Fibroblast of skin of left quadriceps (primary cell): ENCODE data around the gene PRR33.
A peak's percentile ranks its signal among the peaks of the same experiment; 100 is the strongest.

Experiments
- DNase-seq, 2 experiments: peaks; one replicate each; pipeline ENCODE4 v3.0.0-alpha.2; 2013; ENCODE audit warnings: low read depth in 2 of 2

PRR33 gene

DNA sequence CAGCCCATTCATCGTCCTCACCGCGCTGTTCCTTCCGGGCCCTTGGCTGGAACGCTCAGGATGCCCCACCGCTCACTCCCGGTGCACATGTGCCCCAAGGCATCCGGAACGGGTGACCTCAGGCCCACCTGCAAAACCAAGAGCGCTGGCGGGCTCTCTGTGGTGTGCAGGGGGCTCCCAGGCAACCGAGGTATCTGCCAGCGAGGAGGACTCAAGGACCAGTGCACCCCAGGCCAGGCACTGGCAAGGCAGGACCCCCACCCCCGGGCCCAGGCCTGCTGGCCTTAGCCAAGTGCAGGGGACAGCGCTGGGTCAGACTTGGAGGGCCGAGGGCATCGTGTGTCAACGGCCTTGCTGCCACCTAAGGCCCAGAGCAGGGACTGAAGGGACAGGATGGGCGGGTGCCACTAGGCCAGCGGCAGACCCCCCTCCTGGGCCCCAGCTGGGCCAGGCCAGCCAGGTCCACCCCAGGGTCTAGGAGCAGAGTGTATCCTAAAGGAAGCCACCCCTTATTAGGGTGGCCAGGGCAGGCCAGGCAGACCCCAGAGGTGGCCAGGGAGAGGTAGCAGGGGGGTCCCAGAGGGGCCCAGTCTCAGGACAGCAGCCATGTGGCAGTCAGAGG lies 36.3 kb upstream of the PRR33 start:
- DNase-seq: no peak

DNA sequence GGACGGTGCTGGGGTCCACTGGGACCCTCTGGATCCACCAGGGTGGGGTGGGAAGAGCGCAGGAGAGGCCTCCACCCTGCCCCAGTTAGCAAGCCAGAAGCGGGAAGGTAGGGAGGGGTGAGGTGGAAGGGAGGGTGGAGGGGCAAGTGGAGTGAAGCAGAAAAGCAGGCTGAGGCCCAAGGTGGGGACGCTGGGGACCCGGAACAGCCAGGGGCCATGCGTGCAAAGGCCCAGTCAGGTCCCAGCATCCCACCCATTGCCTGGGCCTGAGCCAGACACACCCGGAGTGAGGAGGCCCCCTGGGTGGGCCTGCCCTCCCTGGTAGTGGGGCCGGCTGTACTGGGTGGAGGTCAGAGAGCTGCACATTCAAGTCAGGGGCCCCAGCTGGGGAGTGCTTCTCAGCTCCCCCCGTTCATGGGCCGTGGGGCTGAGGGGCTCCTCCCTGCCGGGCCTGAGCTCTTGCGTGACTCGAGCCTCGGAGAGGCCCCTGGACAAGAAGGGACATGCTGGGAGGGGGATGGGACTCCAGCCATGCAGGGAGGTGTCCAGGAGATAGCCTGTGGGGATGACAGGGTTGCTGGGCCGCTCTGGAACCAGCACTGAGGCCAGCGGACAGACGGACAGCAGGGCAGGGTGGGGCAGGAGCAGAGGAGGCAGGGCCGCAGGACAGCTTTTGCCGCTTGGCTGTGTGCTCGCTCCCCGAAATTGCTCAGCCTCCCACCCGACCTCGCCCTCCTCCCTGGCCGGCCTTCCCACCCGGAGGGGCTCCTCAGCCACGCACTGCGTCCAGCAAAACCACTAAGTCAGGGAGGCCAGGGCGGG lies 35.5 kb upstream of the PRR33 start:
- no peak for DNase-seq

DNA sequence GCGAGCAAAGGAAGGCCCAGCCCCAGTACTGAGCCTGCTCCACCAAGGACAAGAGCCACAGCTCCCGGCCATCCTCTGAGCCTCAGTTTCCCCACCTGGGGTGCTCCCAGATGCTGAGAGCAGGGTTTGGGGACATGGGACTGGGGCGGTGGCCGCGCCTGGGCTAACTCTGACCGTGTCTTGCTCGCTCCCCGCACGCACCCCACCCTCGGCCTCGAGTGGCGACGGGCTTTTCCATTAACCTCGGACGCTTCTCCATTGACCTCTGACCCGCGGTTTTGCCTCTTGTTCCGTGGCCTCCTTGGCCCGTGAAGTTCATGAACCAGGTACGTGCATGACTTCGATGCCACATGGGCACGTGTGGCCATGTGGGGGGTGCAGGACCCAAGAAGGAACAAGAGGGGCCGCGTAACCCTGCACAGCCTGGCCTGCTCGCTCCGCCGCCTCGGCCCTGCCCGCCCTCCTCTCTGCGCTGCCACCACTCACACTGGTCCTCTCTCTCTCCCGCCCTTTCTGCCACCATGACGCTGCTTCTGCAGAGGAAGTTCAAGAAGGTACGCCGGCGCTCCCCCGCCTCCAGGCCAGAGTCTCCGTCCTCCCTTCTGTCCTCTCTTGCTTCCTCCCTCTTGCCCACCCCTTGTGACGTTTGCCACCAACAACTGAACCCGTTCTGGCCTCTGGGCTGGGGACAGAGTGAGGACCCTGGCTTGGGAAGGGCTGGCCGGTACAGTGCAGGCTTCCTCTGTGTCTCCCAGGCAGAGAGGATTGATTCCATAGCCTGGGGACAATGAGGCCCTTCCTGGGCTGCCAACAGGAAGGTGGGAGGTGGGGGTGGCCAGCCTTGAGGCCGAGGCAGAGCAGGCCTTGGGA lies 34.7 kb upstream of the PRR33 start:
- DNase-seq: no peak

DNA sequence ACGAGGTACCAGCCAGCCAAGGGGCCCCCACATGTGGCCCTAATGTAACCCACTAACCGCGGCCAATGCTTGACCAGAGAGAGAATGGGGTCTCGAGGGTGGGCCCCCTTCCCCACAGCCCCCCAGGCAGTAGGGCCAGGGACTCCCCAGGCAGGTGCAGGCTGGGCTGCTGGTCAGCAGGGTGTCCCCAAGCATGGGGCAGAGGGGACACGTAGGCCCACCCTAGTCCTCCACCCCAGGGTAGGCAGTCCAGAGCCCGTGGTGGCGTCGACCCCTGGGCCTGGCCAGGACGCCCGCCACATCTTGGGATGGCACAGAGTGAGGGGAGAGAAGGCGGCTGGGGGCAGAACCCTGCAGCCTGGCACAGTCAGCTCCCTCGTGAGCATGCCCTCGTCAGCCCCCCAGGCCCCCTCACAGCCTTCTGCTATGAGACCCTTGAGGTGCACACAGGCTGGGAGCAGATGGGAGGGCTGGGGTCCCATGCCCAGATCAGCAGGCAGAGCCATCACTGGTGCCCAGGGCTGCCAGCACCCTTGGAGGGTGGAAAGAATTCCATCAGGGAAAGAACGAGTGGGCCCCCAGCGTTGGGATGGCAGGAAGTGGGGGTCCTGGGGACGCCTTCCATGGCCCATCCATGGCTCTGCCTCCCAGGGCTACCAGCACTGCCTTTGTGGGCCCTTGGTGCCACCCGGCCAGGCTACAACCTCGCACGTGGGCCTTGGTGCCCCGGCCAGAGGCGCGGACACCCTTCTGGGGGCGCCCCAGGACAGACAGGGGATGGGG lies 33.9 kb upstream of the PRR33 start:
- no peak for DNase-seq

DNA sequence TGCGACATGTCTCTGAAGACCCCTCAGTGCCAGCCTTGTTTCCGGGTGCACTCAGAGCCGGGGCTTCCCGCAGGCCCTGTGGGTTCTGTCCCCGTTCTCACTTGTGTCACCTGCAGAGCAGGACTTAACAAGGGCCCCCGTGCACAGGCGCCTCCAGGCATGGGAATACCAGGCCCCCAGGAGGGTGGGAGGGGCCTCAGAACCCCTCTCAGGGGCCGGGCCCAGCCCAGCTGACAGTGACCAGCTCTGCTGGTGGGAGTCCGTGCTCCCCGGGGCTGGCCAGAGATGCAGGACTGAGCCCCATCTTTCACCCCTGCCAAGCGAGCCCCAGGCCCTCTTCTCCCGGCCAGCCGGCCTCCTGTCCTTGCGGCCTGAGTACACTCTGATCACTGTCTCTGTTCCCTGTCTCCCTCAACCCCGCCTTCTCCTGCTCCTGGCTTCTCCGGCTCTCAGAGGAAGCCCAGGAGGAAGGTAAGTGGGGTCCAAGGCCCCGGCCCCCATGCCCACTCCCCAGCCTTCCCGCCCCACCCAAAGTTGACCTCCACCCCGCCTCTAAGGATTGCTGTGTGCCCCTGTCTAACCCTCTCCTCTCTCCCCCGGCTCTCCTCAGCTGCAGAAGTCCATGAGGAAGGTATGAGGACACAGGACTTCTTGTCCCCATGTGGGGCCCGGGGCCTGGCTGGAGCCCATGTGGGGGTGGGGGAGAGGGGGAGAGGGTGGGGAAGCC lies 33.1 kb upstream of the PRR33 start:
- no peak for DNase-seq

DNA sequence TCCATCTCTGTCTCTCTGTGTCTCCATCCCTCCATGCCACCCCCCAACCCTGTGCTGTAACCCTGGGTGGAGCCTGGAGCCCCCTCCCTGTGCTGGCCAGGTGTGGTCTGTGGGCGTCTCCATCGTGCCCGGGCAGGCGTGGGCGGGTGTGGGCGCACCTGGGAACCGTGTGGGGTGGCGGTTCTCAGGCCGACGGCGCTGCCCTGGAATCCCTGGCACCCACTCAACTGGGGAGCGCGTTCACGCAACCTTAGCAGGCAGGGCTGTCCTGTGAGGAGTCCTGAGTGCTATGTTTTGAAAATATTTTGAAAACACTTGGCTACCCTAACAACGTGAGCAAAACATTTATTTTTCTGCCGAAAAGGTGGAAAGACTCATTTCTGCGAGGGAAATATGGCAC lies 32.5 kb upstream of the PRR33 start:
- DNase-seq: no peak

DNA sequence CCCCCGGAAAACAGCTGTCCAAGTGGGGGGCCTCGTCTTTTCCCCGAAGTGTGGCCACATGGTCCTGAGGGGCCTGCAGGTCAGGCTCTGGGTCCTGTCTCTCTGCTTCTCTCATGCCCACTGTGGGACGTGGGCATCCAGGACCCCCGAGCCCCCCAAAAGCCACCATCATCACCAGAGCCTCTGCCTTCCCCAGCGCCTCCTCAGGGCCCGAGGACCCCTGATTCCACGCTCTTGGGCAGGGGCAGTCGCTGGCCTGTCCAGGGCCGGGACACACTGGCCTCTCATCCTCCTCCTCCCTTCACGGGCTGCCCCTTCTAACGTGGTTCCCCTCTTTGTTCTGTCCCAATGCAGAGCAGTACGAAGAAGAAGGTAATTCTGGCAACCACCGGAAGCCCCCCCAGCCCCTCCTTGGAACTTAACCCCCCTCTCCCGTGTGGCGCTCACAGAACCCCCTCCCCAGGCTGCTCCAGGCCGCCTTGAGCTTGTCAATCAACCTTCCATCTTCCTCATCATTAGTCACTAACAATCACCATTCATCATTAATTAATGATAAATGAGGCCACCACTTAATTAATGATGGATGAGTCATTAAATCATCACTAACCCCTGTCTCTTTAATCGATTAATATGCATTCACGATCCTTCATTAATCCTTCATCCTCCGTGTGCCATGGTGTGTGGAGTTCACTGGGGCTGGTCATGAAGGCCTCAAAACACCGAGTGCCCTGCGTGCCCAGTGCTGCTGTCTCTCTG lies 31.7 kb upstream of the PRR33 start:
- no peak for DNase-seq

DNA sequence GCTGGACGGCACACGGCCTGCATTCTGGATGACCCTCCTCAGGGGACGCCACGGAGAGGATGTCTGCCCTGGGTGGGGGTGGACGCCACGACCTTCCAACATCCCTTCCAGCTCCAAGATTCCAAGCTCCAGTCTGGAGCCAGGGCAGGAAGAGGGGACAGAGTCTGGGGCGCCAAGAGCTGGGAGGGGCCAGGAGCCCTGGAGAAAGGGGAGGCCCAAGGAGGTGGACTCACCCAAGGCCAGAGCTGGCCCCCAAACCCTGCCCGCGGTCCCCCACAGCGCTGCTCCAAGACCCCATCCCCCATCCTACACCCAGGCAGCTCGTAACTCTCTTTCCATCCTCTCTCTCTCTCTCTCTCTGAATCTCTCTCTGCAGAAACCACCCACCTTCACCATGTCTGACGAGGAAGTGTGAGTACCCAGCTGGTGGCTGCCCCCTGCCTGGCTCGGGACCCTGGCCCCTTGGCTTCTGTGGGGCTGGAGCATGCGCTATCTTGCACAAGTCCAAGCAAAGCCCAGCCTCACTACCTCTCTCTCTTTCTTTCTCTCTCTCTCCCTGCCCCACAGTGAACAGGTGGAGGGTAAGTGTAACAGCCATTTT lies 30.9 kb upstream of the PRR33 start:
- DNase-seq: no peak

DNA sequence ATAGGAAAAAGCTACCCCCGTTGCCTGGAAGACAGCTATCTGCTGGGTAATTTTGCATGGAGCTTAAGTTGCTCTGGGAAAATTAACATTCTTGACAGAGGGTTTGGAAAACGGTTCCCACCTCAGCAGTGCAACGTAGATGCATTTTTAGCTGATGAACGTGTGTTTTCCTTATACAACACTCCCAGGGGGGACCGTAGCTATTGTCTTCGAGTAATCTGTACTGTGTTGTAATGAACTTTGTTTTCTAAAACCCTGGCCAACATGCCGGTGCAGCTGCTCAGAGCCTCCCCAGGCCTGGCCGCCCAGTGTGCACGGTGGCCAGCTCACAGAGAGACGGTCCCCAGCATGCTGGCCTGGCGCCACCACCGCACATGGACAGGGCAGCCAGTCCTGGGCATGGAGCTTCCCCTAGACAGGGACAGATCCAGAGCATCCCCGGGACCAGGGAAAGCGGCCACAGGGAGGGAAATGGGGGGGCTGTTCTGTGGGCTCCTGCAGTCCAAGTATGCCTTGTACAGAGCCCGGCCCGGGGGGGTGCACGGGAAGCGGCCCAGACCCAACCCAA lies 30.0 kb upstream of the PRR33 start:
- peak; percentile 20 for DNase-seq

DNA sequence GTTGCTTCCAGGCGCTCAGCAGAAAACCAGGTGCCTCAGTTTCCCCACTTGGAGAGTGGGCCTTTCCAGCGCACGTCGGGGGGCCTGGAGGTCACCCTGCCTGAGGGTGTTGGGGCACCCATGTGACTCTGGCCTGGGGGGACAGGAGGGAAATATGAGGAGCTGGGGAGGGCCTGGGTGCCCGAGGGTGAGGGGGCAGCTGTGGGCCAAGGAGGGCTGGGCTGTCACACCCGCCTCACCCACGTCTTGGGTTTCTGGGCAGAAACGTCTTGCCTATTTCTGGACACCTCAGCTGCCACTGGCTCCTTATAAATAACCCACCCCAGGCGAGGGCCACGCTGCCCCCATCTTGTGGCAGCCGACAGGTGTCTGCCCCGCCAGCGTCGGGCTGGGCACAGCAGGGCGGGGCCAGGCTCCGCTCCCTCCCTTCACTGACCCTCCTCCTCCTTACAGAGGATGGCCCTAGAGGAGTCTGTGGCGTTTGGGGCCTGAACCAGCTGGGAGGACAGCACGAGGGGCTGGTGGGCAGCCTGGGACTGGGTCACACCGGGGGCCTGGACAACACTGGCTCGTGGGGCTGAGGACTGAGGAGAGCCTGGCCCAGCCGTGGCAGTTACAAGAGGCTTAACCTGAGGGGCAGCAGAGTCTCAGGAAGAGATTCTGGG lies 29.3 kb upstream of the PRR33 start:
- no peak for DNase-seq

DNA sequence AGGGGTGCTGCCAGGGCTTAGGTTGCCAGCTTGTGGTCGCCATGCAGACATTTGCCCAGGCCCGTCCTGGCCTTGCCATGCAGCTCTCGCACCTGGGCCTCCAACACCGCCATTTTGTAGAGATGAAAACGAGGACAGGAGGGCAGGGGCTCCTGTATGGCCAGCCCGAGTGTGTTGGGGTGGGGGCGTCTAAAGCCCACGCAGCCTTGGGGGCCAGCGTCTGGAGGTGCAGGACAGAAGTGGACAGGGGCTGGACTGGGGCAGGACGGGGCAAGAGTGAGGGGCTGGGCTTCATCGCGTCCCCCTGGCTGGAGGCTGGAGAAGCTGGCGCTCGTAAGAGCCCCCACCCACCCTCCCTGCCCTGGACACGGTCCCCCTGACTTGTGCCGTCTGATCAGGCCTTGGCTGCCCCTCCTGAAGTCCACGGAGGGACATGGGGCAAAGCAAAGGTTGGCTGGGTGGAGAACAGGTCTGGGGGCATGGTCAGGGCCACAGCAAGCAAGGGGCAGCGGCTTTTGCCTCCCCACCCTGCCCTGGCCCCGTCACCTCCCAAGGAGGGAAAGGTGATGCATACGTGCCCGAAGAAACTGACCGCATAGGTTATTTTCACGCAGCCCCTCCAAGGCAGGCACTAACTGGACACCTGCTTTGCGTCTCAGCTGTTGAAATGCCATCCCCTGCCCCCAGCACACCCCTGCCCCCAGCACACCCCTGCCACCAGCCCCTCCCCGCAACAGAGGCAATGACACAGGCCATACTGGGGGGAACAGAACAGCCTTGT lies 28.6 kb upstream of the PRR33 start:
- no peak for DNase-seq

DNA sequence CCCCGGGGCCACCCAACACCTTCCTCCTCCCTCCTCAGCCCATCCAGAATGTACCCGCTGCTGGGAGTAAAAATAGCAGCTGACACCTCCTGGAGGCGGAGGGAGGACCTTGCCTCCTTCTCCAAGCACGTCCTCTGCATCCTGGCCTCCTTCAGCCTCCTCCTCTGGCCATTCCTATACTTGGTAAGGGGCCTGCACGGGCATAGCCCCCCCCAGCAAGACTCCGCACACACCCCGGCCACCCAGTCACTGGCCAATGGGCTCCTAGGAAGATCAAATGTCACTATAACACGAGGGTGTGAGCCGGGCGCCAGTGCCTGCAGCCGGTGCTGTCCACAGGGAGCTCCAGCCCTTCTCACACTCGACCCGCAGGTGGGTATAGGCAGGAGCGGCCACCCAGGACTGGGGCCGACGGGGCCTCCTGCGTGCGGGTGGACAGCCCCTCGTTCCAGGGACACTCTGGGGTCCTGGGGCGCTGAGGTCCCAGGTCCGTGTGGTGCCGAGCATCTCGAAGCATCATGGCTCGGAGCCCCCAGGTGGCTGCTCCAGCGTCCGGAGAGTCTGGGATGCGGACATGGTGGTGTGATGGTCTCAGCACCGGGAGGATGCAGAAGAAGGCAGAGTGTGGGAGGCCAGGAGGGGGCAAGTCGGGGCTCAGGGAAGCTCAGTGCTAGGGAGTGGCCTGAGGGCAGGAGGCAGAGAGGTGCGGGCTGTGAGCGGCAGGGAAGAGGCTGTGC lies 27.9 kb upstream of the PRR33 start, which contains the start of gene TNNT3:
Gene TNNT3, plus strand, starts transcription at position 313 of the 737 bp plus-strand sequence. CDS start 3,172 bp downstream, outside the sequence.
- no peak for DNase-seq

DNA sequence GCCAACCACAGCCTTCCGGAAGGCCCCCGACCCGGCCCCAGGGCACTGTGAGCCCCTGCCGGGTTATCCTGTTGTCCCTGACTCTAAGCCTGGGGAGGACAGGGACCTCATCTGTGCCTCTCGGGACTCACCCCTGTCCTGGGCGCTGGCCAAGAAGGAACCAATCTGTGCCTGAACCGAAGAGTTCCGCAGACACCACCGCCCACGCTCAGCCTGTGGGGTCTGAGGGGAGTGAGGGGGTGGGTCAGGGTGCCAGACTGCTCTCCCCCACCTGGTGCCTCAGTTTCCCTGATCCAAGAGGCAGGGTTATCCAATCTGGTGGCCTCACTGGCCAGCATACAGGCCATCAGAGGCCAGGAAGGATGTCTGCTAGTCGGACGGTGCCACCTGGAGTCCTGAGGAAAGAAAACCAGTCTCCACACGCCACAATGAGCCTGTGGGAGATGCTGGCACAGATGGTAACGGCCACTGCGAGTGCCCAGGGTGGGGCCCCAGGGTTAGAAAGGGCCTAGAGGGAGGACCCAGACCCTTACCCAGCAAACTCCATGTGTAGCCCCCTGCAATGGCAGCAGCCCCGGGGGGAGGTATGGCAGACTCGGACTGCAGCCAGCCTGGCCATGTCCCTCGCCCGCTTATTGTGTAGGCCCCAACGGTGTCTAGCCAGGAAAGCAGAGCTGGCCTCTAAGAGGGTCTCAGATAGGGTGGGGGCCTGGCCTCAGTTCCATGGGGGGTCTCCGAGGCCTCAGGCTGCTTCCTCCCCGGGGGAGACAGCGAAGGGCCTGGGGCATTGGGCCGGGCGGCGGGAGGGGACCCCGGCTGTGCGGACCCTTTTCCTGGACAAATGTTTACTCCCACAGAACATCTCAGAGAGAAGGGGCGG lies 27.0 kb upstream of the PRR33 start:
- DNase-seq: no peak

DNA sequence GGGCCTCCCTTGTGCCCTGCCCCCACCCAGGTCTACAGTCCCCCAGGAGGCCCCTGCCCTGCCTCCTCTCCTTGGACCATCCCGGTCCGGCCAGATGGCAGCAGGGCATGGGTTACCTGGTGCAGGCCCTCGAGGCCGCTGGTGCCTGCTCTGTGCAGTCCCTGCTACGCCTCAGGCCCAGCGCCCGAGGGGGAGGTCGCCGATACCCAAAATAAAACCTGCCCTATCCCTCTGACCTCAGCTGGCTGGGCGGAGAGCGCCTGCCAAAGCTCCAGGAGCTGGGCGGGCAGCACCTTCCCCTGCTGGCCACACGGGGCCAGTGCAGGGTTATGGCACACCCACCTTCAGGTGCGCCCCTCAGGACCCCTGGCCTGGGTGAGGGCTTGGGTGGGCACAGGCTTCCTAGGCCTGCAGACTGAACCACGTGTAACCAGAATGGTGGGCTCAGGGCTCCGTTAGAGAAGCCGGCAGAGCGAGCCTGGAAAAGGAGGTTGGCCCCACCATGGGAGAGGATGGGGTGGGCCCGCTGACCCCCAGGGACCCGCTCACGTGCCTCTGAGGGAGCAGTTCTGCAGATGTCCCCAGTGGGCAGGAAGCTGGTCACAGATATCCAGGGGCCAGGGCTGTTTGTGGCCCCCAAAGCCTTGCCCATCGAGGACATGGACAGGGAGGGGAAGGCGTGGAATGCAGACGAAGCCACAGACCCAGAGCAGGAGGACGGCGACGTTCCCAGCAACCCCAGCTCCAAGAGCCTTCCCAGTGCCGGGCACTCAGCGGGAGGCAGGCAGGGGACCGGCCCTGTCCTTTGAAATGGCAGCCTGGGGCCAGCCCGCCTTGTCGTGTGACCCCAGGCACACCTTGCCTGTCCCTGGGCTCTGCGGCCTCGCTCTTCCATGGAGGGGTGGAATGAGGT lies 26.1 kb upstream of the PRR33 start:
- DNase-seq: no peak

DNA sequence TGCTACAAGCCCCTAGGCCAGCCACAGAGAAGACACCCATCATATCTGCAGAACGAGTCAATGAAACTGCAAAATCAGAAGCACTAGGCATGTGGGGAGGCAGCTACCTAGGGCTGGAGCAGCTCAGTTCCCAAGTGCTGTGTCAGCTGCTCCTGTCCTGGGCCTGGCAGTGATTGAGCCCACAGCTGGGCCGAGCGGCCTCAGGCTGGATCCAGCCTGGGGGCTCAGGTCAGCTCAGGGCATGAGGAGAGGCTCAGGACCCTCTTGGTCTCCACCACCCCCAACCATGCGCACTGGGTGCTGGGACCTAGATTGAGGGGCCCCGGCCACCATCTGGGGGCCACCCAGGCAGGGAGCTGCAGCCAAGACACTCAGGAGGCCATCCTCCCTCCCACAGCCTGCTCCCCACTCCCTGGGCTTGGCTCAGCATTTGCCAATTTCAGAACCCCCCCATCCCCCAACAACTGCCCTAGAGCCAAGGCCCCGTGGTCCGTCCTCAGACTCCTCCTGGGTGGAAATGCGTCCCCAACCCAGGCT lies 25.4 kb upstream of the PRR33 start:
- DNase-seq: no peak
